Nephron progenitor cell (in vitro differentiated cells): ENCODE results near the gene MAGI2.

Experiments
- DNase-seq: peaks from one replicate; pipeline ENCODE4 v3.0.0; 2021
- H3K27ac Mint-ChIP-seq: 2 replicates; pipeline ENCODE4 v1.8.0; 2021; ENCODE audit warnings: mild to moderate bottlenecking, moderate library complexity, mixed read lengths
- H3K27me3 Mint-ChIP-seq: 2 replicates; pipeline ENCODE4 v1.8.0; 2021; ENCODE audit warnings: mild to moderate bottlenecking, low read depth, mixed read lengths; ENCODE audit not compliant: poor library complexity
- H3K36me3 Mint-ChIP-seq: 2 replicates; pipeline ENCODE4 v1.8.0; 2021; ENCODE audit warnings: low read depth, mixed read lengths
- H3K4me1 Mint-ChIP-seq: 2 replicates; pipeline ENCODE4 v1.8.0; 2021; ENCODE audit warnings: mixed read lengths
- H3K4me3 Mint-ChIP-seq: 2 replicates; pipeline ENCODE4 v1.8.0; 2021; ENCODE audit warnings: mild to moderate bottlenecking, moderate library complexity, mixed read lengths
- H3K9me3 Mint-ChIP-seq: 2 replicates; pipeline ENCODE4 v1.8.0; 2021; ENCODE audit warnings: mild to moderate bottlenecking, moderate library complexity, mixed read lengths
- TF ChIP-seq, protein P1 (sequence below): fragments of 200-600 bp; sonication (generic); IDR thresholded peaks from 2 replicates; pipeline ENCODE4 v1.5.0; 2021; ENCODE audit warnings: antibody characterized with exemption

The MAGI2 gene

DNA sequence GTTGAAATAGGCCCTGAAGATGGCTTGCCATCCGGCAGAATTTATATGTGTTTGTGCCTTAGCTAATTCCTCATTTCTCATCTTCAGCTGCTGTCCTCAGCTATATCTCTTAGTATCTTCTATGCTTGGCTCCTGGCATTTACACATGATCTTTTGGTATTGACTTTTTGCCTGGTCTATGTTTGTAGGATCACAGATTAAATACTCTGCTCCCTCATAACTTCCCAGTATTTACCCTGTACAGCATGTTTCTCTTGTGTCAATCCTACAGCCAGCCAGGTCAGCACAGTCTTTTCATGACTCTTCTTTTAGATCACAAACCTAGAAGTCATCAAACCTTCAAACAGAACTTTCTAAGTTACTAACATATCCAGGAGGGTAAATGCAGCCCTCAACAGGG, 743.8 kb downstream of the MAGI2 start:
- no peak for DNase-seq
- no peaks in the 10 kb centered on the region for H3K36me3 Mint-ChIP-seq
- no peaks in the 10 kb centered on the region for H3K27me3 Mint-ChIP-seq
- H3K4me1 Mint-ChIP-seq: peaks cover 5% of the 10 kb centered on the region
- no peak overlapping the region for H3K27ac Mint-ChIP-seq
- no peaks in the 10 kb centered on the region for H3K9me3 Mint-ChIP-seq
- H3K4me3 Mint-ChIP-seq: no peak overlapping the region
- TF ChIP-seq, protein P1, sequence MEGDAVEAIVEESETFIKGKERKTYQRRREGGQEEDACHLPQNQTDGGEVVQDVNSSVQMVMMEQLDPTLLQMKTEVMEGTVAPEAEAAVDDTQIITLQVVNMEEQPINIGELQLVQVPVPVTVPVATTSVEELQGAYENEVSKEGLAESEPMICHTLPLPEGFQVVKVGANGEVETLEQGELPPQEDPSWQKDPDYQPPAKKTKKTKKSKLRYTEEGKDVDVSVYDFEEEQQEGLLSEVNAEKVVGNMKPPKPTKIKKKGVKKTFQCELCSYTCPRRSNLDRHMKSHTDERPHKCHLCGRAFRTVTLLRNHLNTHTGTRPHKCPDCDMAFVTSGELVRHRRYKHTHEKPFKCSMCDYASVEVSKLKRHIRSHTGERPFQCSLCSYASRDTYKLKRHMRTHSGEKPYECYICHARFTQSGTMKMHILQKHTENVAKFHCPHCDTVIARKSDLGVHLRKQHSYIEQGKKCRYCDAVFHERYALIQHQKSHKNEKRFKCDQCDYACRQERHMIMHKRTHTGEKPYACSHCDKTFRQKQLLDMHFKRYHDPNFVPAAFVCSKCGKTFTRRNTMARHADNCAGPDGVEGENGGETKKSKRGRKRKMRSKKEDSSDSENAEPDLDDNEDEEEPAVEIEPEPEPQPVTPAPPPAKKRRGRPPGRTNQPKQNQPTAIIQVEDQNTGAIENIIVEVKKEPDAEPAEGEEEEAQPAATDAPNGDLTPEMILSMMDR: no peak

GRCh38 chr7:78704504-78704903, 749.0 kb downstream of the MAGI2 start:
- TF ChIP-seq, protein P1: no peak
- Mint-ChIP-seq H3K27me3 (no peaks in the 10 kb centered on the region), H3K27ac (no peak overlapping the region), H3K4me3 (no peak overlapping the region), H3K9me3 (peaks cover 4% of the 10 kb centered on the region), H3K36me3 (no peaks in the 10 kb centered on the region), H3K4me1 (no peaks in the 10 kb centered on the region)
- no peak for DNase-seq

- Mint-ChIP-seq H3K27me3 (no peaks in the 10 kb centered on the region), H3K36me3 (no peaks in the 10 kb centered on the region), H3K27ac (no peak overlapping the region), H3K4me3 (no peak overlapping the region), H3K9me3 (peaks cover 4% of the 10 kb centered on the region), H3K4me1 (no peaks in the 10 kb centered on the region)
- TF ChIP-seq, protein P1: no peak
- no peak for DNase-seq
These were observed 750.1 kb downstream of the MAGI2 start for GRCh38 chr7:78703391-78703790.

- peaks cover 4% of the 10 kb centered on the region for H3K9me3 Mint-ChIP-seq
- no peak for DNase-seq
- H3K4me1 Mint-ChIP-seq: no peaks in the 10 kb centered on the region
- no peak overlapping the region for H3K27ac Mint-ChIP-seq
- TF ChIP-seq, protein P1: no peak
- H3K4me3 Mint-ChIP-seq: no peak overlapping the region
- no peaks in the 10 kb centered on the region for H3K36me3 Mint-ChIP-seq
- H3K27me3 Mint-ChIP-seq: no peaks in the 10 kb centered on the region
These were observed 750.7 kb downstream of the MAGI2 start for GRCh38 chr7:78702770-78703169.

DNA sequence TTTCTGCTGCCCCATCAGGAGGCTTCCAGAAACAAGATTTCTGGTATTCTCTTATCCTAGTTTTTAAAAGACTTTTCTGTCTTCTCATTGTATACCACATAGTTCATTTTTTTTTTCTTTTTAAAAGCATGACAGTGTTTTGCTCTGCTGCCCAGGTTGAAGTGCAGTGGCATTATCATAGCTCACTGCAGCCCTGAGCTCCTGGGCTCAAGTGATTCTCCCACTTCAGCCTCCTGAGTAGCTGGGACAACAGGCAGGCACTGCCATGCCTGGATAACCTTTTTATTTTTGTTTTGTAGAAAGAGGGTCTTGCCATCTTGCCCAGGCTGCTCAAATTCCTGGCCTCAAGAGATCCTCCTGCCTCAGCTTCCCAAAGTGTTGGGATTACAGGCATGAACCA, 757.6 kb downstream of the MAGI2 start:
- TF ChIP-seq, protein P1: no peak
- Mint-ChIP-seq H3K9me3 (no peaks in the 10 kb centered on the region), H3K27me3 (no peaks in the 10 kb centered on the region), H3K27ac (no peak overlapping the region), H3K4me3 (no peak overlapping the region), H3K4me1 (no peaks in the 10 kb centered on the region), H3K36me3 (no peaks in the 10 kb centered on the region)
- DNase-seq: no peak

GRCh38 chr7:78691584-78691983, 761.9 kb downstream of the MAGI2 start:
- H3K9me3 Mint-ChIP-seq: no peaks in the 10 kb centered on the region
- TF ChIP-seq, protein P1: no peak
- no peak for DNase-seq
- H3K27ac Mint-ChIP-seq: no peak overlapping the region
- no peak overlapping the region for H3K4me3 Mint-ChIP-seq
- H3K27me3 Mint-ChIP-seq: no peaks in the 10 kb centered on the region
- no peaks in the 10 kb centered on the region for H3K36me3 Mint-ChIP-seq
- no peaks in the 10 kb centered on the region for H3K4me1 Mint-ChIP-seq
